Fibroblast of the aortic adventitia (primary cell): ENCODE results near the gene HSD3B7. TPM values are rescaled to one million over a fixed set of nuclear protein-coding genes. Genes with fewer than 3 reads are reported as not detected.
"Not testable (repeated sequence)": the region's sequence is repeated elsewhere in the genome, so short reads cannot be mapped to it uniquely, and the experiment has no call there.

Experiments used
- DNase-seq: peaks from one replicate; pipeline ENCODE4 v3.0.0-alpha.2; 2010; ENCODE audit warnings: low read depth
- H3K4me3 ChIP-seq: 2 replicates; pipeline ENCODE4 v1.5.1; 2011; ENCODE audit warnings: low read depth, mild to moderate bottlenecking, control low read depth, low read length, moderate library complexity
- total RNA-seq: library from RNA; depleted of rRNA; stranded (reverse); fragments of >200 nt; gene quantifications from 2 replicates; pipeline ENCODE4 v1.2.3, GENCODE V29; 2012; ENCODE audit warnings: low replicate concordance
- TF ChIP-seq, protein P1 (sequence below): IDR thresholded peaks from 2 replicates; pipeline ENCODE4 v1.5.1; 2011; ENCODE audit warnings: mild to moderate bottlenecking, low read length, control low read depth, inconsistent platforms; ENCODE audit not compliant: insufficient read depth

The HSD3B7 gene
- total RNA-seq, 1 donor: 60.9 TPM

- DNase-seq: no peak
- H3K4me3 ChIP-seq: peak overlapping the region; percentile 51
- TF ChIP-seq, protein P1, sequence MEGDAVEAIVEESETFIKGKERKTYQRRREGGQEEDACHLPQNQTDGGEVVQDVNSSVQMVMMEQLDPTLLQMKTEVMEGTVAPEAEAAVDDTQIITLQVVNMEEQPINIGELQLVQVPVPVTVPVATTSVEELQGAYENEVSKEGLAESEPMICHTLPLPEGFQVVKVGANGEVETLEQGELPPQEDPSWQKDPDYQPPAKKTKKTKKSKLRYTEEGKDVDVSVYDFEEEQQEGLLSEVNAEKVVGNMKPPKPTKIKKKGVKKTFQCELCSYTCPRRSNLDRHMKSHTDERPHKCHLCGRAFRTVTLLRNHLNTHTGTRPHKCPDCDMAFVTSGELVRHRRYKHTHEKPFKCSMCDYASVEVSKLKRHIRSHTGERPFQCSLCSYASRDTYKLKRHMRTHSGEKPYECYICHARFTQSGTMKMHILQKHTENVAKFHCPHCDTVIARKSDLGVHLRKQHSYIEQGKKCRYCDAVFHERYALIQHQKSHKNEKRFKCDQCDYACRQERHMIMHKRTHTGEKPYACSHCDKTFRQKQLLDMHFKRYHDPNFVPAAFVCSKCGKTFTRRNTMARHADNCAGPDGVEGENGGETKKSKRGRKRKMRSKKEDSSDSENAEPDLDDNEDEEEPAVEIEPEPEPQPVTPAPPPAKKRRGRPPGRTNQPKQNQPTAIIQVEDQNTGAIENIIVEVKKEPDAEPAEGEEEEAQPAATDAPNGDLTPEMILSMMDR: peak; percentile 7
Measured at GRCh38 chr16:31009894-31010584, 25.0 kb downstream of the HSD3B7 start.

DNA sequence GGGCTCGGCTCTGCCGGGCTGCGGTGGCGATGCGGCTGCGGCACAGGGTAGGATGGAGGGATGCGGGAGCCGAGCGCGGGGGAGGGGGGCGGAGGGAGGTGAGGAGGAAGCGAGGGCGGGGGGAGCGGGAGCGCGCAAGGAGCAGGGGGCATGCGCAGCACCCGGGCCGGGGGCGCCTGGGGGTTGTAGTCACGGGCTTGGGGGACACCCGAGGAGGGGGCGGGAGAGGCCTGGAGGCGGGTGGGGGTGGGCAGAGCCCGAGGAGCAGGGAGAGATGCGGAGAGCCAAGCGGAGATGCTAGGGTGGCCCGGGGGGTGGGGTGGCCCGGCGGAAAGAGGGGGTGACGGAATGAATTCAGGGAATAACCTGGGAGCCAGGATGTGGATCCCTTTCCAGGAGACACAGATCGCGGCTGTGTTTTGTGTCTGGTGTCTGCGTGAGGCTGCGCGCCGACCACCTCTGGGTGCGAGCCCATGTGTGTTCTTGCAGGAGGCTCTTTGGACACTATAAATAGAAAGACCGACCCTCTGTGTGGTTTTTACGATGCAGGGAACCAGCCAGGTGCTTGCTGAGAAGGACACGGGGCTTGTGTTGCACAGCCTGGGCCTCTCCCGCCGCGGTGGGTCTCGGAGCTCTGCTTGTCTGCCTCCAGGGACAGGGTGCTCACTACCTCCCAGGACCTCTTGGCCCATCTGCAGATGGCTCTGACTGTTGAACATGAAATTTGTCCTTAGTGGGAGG lies 25.7 kb downstream of the HSD3B7 start, which contains the start of gene STX1B:
TSS of gene STX1B (minus strand) at position 54 of the 741 bp plus-strand sequence. CDS start 242 bp downstream, outside the sequence.
- DNase-seq: no peak
- TF ChIP-seq, protein P1: no peak
- H3K4me3 ChIP-seq: peak within 1 kb of the TSS; percentile 51

- not testable (repeated sequence) for H3K4me3 ChIP-seq, DNase-seq
Measured at GRCh38 chr16:31011815-31012214, 26.8 kb downstream of the HSD3B7 start.

- H3K4me3 ChIP-seq, DNase-seq: not testable (repeated sequence)
Measured at GRCh38 chr16:31013292-31013691, 28.3 kb downstream of the HSD3B7 start.

GRCh38 chr16:31016018-31016417 lies 31.0 kb downstream of the HSD3B7 start:
- TF ChIP-seq, protein P1: no peak
- no peak overlapping the region for H3K4me3 ChIP-seq
- DNase-seq: no peak

- H3K4me3 ChIP-seq, DNase-seq: not testable (repeated sequence)
Measured at GRCh38 chr16:31017756-31018155, 32.7 kb downstream of the HSD3B7 start.

DNA sequence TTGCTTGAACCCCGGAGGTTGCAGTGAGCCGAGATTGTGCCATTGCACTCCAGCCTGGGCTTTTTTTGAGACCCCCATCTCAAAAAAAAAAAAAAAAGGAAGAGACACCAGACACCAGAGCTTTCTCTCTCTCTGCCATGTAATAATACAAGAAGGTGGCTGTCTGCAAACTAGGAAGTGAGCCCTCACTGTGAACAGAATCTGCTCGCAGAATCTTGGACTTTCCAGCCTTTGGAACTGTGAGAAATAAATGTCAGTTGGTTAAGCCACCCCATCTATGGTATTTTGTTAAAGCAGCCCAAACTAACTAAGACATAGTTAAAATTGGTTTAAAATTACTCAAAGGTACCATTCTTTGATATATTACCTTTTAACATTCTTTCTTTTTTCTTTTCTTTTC lies 35.5 kb downstream of the HSD3B7 start:
- TF ChIP-seq, protein P1: no peak

GRCh38 chr16:31022544-31023251 lies 37.7 kb downstream of the HSD3B7 start:
- TF ChIP-seq, protein P1: no peak
- DNase-seq: no peak
- H3K4me3 ChIP-seq: no peak overlapping the region

More for the DNA sequence above, 35.5 kb downstream of the HSD3B7 start:
- no peak for DNase-seq
- no peak overlapping the region for H3K4me3 ChIP-seq
